Transverse colon (tissue), 4 donors: ENCODE measurements around the gene COTL1. TPM values are rescaled to one million over a fixed set of nuclear protein-coding genes. Genes with fewer than 3 reads are reported as not detected.
"Not testable (repeated sequence)": the region's sequence is repeated elsewhere in the genome, so short reads cannot be mapped to it uniquely, and the experiment has no call there.

ENCODE experiments used
- DNase-seq: peaks from one replicate; pipeline ENCODE4 v3.0.0-alpha.2; 2019
- H3K27ac ChIP-seq, 4 donors: fragments of 200-600 bp; sonication (generic); 2 replicates each; pipeline ENCODE4 v1.5.1; 2016 to 2018; ENCODE audit warnings: inconsistent platforms in 4 of 4
- H3K27me3 ChIP-seq: fragments of 200-600 bp; sonication (generic); 2 replicates; pipeline ENCODE4 v1.5.1; 2017; ENCODE audit warnings: inconsistent platforms
- H3K36me3 ChIP-seq, 4 donors: fragments of 200-600 bp; sonication (generic); 2 replicates each; pipeline ENCODE4 v1.5.1; 2017 to 2019; ENCODE audit warnings: inconsistent platforms in 4 of 4
- H3K4me1 ChIP-seq, 4 donors: fragments of 200-600 bp; sonication (generic); 2 replicates each; pipeline ENCODE4 v1.5.1; 2017 to 2020; ENCODE audit warnings: inconsistent platforms in 4 of 4
- H3K4me3 ChIP-seq, 4 donors: fragments of 200-600 bp; sonication (generic); 1 replicate in 1 of 4; 2 replicates in 3 of 4; pipeline versions ENCODE4 v1.5.1 to v1.6.1; 2017 to 2019; ENCODE audit warnings: inconsistent platforms in 4 of 4
- H3K9me3 ChIP-seq, 2 donors: fragments of 200-600 bp; sonication (generic); 2 replicates each; pipeline ENCODE4 v1.5.1; 2017 to 2019; ENCODE audit warnings: inconsistent platforms in 2 of 2
- EP300 ChIP-seq: sonication (generic); formaldehyde crosslinking; IDR thresholded peaks from one replicate; pipeline ENCODE4 v1.6.1; 2017; ENCODE audit warnings: antibody characterized with exemption, low read depth
- POLR2A ChIP-seq: fragments of 450-650 bp; IDR thresholded peaks from one replicate; pipeline ENCODE4 v1.6.1; 2016; ENCODE audit warnings: antibody characterized with exemption, mild to moderate bottlenecking, moderate library complexity
- POLR2AphosphoS5 ChIP-seq, 3 donors: sonication (generic); formaldehyde crosslinking; IDR thresholded peaks; one replicate each; pipeline ENCODE4 v1.6.1; 2016; ENCODE audit warnings: antibody characterized with exemption in 3 of 3
- WGBS, 2 donors: methylation state at CpG; one replicate each; pipeline ENCODE4 v1.1.5; 2018; ENCODE audit warnings: low coverage in 1 of 2; 5-methylcytosine and 5-hydroxymethylcytosine counted together
- in situ Hi-C, 4 donors: fragments of 200-750 bp; cut with MboI; loops; one replicate each; pipeline versions ENCODE4 v1.15.0 to v1.15.1; 2017; ENCODE audit warnings: low sequenced_read_pairs in 3 of 4, low pct_ligation_motif_present in 1 of 4, low pct_unique_long_range_greater_than_20kb in 1 of 4
- intact Hi-C: fragments of 100-400 bp; cut with DNase I; formaldehyde crosslinking; loops from one replicate; pipeline ENCODE4 v1.15.1; 2023; ENCODE audit warnings: low total_unique reads
- total RNA-seq, 4 donors: library from RNA; depleted of rRNA; stranded (reverse); fragments of >200 nt; gene quantifications; one replicate each; pipeline ENCODE4 v1.1.0, GENCODE V29; 2016
- TF ChIP-seq, protein P1 (sequence below), 5 experiments: fragments of 200-600 bp in 3 of 5; fragments of 450-650 bp in 2 of 5; sonication (generic) in 3 of 5; IDR thresholded peaks; 1 replicate in 2 of 5; 2 replicates in 3 of 5; pipeline ENCODE4 v1.5.1; 2016 to 2017; ENCODE audit warnings: antibody characterized with exemption in 5 of 5, inconsistent platforms in 3 of 5, mild to moderate bottlenecking in 2 of 5, moderate library complexity in 1 of 5

Gene COTL1
- total RNA-seq, 4 donors from 2014 or later, result 31.1 to 78.9 (median 47.9) TPM

DNA sequence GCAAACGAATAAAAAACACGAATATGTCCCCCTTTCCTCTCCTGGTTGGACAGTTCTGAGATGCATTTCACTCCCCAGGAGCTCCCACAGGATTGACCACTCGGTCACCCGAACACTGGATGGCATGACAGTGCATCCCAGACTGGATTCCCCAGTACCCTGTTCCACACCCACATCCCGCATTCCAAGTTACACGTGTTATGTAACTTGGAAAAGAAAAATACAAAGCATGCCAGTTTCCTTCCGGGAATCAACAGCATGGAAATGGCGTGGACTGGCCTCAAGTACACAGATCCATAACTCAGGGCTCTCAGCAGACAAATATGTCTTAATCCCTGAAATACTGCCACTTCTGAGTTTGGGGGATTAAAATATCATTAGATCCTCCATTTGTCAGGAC lies 17.8 kb upstream of the COTL1 start:
- no peak overlapping the region for H3K4me3 ChIP-seq
- WGBS, 2 donors, result 68 to 72% methylated on average over 3 to 8 of the region's 8 CpGs
- TF ChIP-seq, protein P1, sequence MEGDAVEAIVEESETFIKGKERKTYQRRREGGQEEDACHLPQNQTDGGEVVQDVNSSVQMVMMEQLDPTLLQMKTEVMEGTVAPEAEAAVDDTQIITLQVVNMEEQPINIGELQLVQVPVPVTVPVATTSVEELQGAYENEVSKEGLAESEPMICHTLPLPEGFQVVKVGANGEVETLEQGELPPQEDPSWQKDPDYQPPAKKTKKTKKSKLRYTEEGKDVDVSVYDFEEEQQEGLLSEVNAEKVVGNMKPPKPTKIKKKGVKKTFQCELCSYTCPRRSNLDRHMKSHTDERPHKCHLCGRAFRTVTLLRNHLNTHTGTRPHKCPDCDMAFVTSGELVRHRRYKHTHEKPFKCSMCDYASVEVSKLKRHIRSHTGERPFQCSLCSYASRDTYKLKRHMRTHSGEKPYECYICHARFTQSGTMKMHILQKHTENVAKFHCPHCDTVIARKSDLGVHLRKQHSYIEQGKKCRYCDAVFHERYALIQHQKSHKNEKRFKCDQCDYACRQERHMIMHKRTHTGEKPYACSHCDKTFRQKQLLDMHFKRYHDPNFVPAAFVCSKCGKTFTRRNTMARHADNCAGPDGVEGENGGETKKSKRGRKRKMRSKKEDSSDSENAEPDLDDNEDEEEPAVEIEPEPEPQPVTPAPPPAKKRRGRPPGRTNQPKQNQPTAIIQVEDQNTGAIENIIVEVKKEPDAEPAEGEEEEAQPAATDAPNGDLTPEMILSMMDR (IDR thresholded peaks at IDR 0.05), result no peak
- TF ChIP-seq POLR2AphosphoS5 (IDR thresholded peaks at IDR 0.05), result no peak
- no peak for TF ChIP-seq EP300
- no peak for TF ChIP-seq POLR2A
- H3K36me3 ChIP-seq, result no peaks in the 10 kb centered on the region
- H3K4me1 ChIP-seq, result peaks cover 0 to 2% (median 0%) of the 10 kb centered on the region in 4 donors
- intact Hi-C loops, result no loop called here
- in situ Hi-C loops, result no loop called here
- no peak for DNase-seq
- H3K27ac ChIP-seq, result no peak overlapping the region
- no peaks in the 10 kb centered on the region for H3K9me3 ChIP-seq
- no peaks in the 10 kb centered on the region for H3K27me3 ChIP-seq

DNA sequence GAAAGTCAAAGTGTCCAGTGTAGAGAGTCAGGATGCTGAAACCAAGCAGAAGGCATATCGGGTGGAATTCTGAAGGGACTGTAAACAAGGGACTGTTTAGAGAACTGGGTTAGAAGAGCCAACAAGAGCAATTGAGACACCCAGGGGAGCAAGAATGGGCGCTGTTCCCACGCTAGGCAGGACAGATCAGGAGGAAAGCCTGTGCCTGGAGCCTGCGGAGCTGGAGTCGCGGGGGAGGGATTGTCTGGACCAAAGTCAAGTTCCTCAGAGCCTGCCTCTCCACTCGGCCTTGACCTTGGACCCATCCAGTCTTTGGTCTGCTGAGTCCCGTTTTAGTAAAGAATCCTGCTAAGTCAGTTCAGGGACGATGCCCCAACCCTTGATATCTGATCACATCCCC lies 15.7 kb upstream of the COTL1 start:
- no peak for DNase-seq
- no peak overlapping the region for H3K27ac ChIP-seq
- intact Hi-C loops (no loop called here), in situ Hi-C loops (no loop called here)
- no peak overlapping the region for H3K4me3 ChIP-seq
- no peak for TF ChIP-seq POLR2AphosphoS5 (IDR thresholded peaks at IDR 0.05)
- TF ChIP-seq EP300, result no peak
- no peak for TF ChIP-seq POLR2A
- TF ChIP-seq, protein P1 (IDR thresholded peaks at IDR 0.05), result no peak
- H3K9me3 ChIP-seq, result no peaks in the 10 kb centered on the region
- H3K4me1 ChIP-seq, result no peaks in the 10 kb centered on the region
- no peaks in the 10 kb centered on the region for H3K27me3 ChIP-seq
- WGBS, 2 donors, result 76 to 100% methylated on average over 1 to 9 of the region's 9 CpGs
- H3K36me3 ChIP-seq, result no peaks in the 10 kb centered on the region

DNA sequence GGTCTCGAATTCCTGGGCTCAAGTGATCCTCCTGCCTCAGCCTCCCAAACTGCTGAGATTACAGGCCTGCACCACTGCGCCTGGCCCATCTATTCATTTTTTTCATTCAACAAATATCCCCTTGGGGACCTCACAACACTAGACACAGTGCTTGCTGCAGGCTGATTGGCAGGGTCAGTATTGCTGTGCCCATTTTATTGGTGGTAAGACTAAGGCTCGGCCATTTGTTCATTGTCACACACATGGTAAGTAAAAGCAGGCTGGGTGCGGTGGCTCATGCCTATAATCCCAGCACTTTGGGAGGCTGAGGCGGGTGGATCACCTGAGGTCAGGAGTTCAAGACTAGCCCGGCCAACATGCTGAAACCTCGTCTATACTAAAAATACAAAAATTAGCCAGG lies 15.0 kb upstream of the COTL1 start:
- H3K4me3 ChIP-seq, H3K36me3 ChIP-seq, H3K27me3 ChIP-seq, DNase-seq, in situ Hi-C loops, H3K4me1 ChIP-seq, intact Hi-C loops, H3K27ac ChIP-seq, H3K9me3 ChIP-seq: not testable (repeated sequence)
- WGBS, 2 donors, result 92 to 100% methylated on average over 2 to 7 of the region's 7 CpGs

DNA sequence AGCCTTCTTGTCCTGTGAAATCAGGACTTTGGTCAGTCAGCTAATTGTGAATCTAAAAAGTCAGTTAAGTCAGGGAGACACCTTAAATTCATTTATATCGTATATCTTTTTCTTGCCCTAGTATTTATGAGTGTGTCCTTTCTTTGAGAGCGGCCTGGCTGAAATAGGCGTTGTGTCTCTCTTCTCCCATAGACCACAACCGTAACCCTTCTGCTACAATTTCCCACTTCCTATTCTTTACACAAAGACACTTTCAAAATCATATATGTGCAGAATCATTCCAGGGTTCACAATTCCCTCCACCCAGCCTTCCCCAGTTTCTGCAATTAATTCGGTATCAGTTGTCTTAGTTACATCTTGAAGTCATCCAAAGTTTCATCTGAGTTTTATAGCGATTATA lies 14.0 kb upstream of the COTL1 start:
- TF ChIP-seq, protein P1 (IDR thresholded peaks at IDR 0.05), result no peak
- no peak for TF ChIP-seq EP300
- TF ChIP-seq POLR2AphosphoS5 (IDR thresholded peaks at IDR 0.05), result no peak
- TF ChIP-seq POLR2A, result no peak
- no peaks in the 10 kb centered on the region for H3K9me3 ChIP-seq
- in situ Hi-C loops, result no loop called here
- 79 to 84% methylated on average over 6 of the region's 6 CpGs for WGBS, 2 donors
- H3K36me3 ChIP-seq, result no peaks in the 10 kb centered on the region
- H3K4me1 ChIP-seq, result no peaks in the 10 kb centered on the region
- H3K4me3 ChIP-seq, result no peak overlapping the region
- no peaks in the 10 kb centered on the region for H3K27me3 ChIP-seq
- intact Hi-C loops, result no loop called here
- H3K27ac ChIP-seq, result no peak overlapping the region
- DNase-seq, result no peak

DNA sequence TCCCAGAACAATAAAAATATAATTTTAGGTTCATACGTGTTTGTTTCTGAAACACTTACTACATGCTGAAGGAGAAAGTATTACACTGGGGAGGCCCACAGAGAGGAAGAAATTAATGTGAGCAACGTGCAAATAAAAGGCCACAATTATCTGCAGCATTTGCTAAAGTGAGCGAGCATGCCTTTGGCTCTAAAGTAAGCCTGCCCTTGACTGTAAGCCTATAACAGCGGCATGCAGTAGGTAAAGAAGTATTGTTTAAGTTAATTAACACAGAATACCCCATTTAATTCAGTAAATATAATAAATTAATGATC lies 13.2 kb upstream of the COTL1 start:
- WGBS, 2 donors, result 82 to 83% methylated on average over 4 of the region's 4 CpGs
- TF ChIP-seq EP300 (no peak), POLR2A (no peak), POLR2AphosphoS5 (IDR thresholded peaks at IDR 0.05) (no peak)
- TF ChIP-seq, protein P1 (IDR thresholded peaks at IDR 0.05), result no peak
- H3K9me3 ChIP-seq, result no peaks in the 10 kb centered on the region

More for the DNA sequence above, 13.2 kb upstream of the COTL1 start:
- intact Hi-C loops, result no loop called here
- no peak for DNase-seq
- H3K27me3 ChIP-seq, result no peaks in the 10 kb centered on the region
- H3K4me3 ChIP-seq, result no peak overlapping the region
- in situ Hi-C loops, result no loop called here
- no peaks in the 10 kb centered on the region for H3K36me3 ChIP-seq
- no peak overlapping the region for H3K27ac ChIP-seq
- no peaks in the 10 kb centered on the region for H3K4me1 ChIP-seq
